A172 (cell line): ENCODE data around the gene ZCCHC17. TPM values are rescaled to one million over a fixed set of nuclear protein-coding genes. Genes with fewer than 3 reads are reported as not detected.
A peak's percentile ranks its signal among the peaks of the same experiment; 100 is the strongest.

Source experiments
- DNase-seq: peaks from one replicate; pipeline ENCODE4 v3.0.0-alpha.2; 2015; ENCODE audit warnings: low spot score
- total RNA-seq: library from RNA; depleted of rRNA; stranded (reverse); fragments of >200 nt; shearing (Covaris generic); gene quantifications from 2 replicates; pipeline ENCODE4 v1.2.3, GENCODE V29; 2014

Gene ZCCHC17
- total RNA-seq, 1 experiment from 2014 or later, result 37.6 TPM

DNA sequence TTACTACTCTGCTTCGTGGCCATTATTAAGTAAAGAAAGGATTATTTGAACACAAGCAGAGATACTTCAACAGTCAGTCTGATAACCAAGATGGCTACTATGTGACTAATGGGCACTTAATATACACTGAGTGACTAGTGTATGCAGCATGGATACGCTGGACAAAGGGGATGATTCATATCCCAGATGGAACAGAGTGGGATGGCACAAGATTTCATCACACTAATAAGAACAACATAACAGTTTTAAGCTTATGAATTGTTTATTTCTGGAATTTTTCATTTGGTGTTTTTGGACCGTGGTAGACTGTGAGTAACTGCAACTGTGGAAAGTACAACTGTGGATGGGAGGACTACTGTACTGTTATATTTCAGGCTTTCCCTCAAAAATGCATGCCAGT lies 9.4 kb downstream of the ZCCHC17 start:
- peak; percentile 62 for DNase-seq

DNA sequence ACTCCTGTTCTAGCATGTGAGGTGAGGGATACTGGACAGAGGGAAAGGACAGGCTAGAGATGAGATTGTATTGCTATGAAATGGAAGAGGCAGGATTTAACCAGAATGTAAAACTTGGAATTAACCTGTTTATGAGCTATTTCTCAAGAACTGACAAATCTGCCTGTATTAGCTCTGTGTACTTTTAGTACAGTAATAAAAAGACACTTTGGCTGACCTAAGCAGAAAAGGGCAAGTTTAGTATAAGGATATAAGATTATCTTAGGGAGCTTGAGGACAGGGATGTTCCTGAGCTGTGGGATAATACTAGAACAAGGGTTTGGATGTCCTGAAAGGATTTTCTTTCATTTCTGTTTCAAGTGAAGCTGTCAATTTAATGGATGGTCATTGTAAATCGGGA lies 11.2 kb downstream of the ZCCHC17 start:
- DNase-seq, result no peak

DNA sequence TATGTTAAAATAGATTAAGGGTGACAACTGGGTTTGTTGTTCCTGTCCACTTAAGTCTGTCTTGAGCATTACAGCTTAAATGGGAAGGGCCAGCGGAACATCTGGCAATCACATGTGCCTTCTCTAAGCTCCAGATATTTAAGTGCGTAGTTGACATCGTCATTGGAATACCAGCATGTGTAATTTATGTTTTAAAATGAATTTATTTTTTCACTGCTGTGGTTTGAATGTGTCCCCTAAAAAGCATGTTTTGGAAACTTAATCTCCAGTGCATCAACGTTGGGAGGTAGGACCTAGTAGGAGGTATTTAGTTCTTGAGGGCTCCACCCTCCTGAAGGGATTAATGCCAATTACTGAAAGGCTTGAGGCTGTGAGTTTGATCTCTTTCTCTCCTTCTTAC lies 13.4 kb downstream of the ZCCHC17 start:
- DNase-seq, result no peak

DNA sequence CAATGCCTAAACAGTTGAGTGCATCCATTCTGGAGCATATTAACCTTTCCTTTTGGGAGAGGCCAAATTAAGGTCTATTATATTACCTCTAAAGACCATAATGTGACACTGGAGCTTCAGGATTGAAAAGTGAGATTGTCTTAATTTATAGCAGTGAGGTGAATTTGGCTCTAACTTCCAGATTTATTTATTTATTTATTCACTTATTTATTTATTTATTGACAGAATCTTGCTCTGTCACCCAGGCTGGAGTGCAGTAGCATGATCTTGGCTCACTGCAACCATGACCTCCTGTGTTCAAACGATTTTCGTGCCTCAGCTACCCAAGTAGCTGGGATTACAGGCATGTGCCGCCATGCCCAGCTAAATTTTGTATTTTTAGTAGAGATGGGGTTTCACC lies 19.1 kb downstream of the ZCCHC17 start:
- no peak for DNase-seq

DNA sequence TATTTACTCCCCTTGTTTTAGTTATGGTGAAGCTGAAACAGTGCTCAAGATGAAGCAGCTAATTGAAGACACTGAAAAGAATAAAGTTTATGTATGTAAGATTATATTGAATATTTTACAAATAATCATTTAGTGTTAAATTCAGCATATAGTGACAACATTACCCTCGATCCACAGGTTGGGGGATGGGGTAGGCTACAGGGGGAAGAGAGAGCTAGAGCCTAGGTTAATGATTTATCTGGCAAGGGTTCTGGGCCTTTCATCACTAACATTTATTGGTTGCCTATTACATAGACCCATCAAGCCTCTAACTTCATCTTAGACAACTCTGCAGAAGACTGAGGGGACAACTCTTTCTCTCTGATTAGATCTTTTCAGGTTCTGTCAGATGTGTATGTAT lies 21.3 kb downstream of the ZCCHC17 start:
- no peak for DNase-seq

DNA sequence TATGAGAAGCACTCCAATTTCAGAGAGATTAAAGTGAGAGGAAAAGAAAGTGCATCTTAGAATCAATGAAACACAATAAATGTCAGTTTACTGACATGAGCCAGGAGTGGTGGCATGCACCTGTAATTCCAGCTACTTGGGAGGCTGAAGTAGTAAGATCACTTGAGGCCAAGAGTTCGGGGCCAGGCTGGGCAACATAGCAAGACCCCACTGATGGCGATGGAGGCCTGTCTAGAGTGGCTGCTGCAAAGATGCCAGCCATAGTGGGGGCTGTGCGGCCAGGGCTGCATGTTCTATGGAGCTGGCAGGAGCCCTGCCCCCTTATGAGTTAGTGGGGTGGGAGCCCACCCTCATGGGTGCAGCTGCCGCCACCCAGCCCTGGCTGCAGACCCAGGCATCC lies 27.3 kb downstream of the ZCCHC17 start:
- DNase-seq, result no peak

DNA sequence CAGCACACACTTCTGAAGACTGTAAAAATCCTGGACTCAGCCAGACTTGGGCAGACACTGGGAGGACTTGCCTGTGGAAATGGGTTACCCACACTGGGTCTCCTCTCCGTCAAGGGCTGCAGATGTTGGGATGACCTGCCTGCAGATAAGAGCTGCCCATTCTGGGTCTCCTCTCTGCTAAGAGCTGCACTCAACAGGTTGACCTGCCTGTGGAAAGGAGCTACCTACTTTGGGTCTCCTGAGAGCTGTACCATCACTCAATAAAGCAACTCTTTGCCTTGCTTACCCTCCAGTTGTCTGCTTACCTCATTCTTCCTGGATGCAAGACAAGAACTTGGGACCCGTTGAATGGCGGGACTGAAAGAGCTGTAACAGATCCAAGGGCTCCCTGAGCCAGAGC lies 28.2 kb downstream of the ZCCHC17 start:
- DNase-seq, result no peak

DNA sequence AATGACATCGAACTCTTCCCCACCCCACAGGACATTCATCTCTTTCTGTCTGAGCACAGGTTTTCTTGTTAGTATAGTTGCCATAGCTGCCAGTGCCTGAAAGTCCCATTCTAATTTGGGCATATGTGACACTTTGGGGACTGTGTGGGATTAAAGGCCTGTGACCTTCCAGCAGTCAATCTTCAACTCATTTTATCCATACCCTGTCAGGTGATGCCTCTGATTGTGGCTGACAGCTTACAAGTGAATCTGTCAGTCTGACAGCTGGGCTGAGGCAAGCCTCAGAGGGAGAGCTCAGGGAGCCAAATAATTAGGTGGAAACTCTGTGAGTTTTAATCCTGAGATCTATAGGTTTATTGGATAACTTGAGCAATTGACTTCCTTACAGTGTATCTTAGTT lies 29.6 kb downstream of the ZCCHC17 start:
- no peak for DNase-seq

DNA sequence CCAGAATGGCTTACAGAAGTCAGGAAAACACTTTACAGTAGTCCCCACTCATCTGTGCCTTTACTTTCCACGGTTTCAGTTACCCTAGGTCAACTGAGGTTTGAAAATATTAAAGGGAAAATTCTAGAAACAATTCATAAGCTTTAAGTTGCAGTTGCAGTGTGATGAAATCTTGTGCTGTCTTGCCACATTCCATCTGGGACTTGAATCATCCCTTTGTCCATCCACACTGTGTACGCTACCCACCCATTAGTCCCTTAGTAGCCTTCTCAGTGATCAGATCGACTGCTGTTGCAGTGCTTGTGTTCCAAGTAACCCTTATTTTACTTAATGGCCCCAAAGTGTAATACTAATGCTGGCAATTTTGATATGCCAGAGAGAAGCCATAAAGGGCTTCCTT lies 30.5 kb downstream of the ZCCHC17 start:
- DNase-seq, result no peak

DNA sequence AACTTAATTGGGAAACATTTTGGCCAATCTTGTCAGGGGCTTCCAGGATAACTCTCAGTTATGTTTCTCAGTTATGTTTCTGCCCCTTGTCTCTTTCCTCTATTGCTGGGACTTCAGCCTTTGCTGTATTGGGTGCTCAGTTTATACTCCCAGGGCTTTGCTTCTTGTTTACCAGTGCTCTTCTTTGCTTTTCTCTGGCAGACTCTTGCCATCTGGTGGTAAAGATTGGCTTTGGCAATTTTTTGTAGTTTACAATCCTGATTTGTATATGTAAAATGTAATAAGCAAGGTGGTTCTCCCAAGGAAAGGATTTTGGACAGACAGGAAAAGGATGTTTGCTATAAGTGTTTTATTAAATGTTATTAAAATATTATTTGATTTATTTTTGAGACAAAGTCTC lies 38.2 kb downstream of the ZCCHC17 start:
- DNase-seq, result peak; percentile 25

DNA sequence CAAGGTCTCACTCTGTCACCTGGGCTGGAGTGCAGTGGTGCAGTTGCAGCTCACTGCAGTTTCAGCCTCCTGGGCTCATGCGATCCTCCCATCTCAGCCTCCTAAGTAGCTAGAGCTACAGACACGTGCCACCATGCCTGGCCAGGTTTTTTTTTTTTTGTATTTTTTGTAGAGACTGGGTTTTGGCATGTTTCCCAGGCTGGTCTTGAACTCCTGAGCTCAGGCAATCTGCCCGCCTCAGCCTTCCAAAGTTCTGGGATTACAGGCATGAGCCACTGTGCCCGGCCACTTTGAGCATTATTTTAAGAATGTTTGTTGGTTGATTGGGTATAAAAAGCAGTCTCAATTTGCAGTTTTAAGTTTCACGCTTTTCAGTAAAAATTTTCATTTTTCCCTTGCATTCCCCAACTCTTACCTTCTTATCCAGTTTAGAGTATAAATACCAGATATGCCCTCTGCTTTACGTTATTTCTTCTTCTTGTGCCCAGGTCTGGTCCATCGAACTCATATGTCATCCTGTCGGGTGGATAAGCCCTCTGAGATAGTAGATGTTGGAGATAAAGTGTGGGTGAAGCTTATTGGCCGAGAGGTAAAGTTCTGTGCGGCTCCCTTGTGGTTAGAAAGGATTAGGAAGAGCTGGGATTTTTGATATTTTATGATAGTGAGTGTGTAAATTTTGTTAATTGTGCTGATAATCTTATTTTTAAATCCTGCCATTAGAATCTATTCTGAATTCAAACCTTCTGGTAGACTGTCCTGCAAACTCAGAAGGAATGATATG lies 40.0 kb downstream of the ZCCHC17 start:
- DNase-seq, result no peak

DNA sequence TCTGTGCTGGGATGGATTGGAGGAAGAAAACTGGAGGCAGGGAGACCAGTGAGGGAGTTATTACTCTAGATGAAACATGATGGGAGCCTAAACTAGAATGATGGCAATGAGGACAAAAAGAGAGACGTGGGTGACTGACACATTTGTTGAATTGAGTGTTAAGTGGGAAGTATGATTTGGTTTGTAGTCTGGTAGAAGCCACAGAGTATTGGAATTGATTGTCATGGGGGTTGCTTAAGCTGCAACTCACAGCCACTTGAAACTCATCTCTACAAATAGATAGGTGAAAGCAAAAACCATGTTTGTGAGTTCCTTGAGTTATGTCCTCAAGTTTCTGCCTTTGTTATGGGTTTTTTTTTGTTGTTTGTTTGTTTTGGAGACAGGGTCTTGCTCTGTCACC lies 47.7 kb downstream of the ZCCHC17 start:
- no peak for DNase-seq

DNA sequence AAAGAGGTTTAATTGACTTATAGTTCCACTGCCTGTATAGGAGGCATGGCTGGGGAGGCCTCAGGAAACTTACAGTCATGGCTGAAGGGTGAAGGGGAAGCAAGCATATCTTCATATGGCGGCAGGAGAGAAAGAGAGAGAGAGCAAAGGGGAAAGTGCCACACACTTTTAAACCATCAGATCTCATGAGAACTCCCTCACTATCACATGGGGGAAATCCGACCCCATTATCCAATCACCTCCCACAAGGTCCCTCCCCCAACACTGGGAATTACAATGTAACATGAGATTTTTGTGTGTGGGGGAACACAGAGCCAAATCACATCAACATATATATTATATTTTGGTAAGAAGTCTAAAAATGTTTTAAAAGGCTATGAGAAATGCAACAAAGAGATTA lies 48.8 kb downstream of the ZCCHC17 start:
- DNase-seq, result no peak

DNA sequence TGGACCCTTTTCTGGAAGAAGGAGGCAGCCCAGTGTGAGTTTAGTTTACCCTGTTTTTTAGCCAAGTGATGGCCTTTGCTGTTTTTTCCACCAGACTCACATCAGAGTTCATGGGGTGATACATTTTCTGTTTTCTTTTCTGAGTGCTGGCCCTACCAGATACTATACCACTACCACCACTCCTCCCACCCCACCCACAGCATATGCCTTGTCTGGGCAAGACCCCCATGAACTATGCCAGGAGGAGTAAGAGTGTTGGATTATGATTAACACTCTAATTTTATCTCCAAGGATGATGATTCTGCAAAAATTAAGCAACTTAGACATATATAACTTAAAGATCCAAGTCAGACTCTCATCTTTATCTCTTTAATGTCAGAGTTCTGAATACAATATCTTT lies 50.0 kb downstream of the ZCCHC17 start:
- DNase-seq, result no peak

DNA sequence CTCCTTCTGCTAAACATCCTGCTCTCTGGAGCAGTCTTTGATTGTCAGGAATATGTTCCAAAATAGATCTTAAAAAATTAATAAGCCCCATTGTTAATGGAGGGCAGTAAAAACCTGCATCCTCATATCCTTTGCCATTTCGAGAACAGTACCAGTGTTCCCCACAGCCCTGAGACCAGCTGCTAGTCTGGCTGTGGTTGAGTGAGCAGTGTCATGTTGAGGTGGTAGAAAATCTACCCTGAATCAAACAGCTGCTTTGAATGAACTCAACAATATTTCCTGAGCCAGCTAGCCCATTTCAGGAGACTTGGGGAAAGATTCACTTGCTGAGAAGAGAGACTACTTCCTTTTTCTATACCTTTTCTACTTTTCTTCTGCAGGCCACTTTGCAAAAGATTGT lies 51.6 kb downstream of the ZCCHC17 start:
- DNase-seq, result no peak

DNA sequence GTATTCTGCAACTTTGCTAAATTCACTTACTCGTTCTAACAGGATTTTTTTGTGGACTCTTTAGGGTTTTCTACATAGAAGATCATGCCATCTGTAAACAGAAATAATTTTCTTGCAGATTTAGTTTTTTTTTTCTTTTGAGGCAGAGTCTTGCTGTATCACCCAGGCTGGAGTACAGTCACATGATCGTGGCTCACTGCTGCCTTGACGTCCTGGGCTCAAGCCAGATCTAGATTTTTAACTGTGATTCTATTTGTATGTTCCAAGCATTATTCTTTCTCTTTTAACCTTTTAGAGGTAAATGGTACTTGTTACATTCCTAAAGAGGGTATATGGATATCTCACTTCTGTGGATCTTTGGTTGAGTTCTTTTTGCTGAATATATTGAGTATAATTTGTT lies 57.5 kb downstream of the ZCCHC17 start:
- no peak for DNase-seq

DNA sequence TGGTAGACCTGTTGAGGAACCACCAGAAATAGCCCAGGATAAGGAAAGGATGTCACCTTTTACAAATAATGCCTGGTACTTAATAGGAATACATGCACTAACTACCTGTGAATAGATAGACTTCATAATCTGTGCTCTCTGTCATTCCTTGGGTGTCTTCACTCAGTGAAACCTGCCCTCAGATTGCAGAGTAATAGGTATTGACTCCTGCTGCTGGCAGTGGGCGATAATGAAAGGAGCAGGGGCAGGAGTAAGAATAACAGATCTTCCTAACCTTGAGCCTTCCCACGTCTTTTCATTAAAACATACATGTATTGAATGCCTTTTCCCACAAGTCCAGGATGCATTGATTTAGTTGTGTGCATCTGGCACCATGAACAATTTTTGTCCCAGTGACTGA lies 59.6 kb downstream of the ZCCHC17 start:
- no peak for DNase-seq

DNA sequence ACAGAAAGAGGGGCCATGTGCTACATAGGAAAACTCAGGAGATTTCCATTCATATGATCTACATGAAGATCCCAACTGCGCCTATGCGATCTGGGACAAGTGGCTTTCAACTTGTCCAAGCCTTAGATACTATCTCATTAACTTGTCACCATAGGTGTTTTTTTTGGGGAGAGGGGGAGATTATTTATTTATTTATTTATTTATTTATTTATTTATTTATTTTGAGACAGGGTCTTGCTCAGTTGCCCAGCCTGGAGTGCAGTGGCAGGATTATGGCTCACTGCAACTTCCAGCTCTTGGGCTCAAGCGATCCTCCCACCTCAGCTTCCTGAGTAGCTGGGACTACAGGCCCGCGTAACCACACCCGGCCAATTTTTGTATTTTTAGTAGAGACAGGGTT lies 64.8 kb downstream of the ZCCHC17 start:
- no peak for DNase-seq

DNA sequence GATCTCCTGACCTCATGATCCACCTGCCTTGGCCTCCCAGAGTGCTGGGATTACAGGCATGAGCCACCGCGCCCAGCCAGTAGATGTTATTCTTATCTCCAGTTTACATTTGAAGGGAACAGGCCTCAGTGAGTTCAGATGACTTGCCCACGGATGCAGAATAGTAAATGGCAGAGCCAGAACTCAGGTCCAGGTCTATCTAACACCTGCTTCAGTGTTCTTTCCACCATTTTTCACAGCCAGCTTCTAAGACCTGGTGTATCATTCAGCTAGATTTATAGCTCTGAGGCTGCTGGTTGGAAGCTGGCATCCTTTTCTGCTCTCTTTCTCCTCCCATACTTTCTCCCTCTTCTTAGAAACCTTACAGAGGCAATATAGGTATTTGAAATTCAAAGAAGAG lies 65.2 kb downstream of the ZCCHC17 start:
- no peak for DNase-seq

DNA sequence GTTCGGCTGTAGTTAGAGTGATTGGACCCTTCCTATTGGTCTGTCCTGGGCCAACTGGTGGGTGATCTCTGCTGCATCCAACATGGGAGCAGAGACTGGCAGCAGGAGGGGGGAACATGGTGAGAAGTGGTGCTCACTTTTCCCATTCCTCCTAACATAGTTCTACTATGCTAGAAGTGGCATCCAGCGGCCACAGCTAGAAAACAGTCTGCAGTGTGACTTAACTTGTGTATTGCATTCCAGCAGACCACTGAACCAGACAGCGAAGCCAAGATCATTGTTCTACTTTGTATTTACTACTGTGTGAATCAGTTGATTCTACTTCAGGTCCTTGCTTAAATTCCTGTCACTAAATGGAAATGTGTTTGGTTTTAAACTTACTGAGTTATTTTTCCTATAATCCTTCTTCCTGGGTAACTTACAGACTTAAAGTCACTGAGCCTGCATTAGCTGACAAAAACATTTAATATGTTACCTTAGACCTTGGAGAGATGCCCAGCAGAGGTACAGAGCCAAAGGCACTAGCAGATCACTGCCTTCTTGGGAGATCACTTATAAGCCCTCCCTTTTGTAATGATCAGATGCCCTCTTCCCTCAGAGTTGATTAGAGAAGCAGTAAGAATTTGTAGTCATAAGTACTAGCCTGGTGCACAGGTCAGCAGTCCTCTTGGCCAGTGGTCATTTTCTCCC lies 67.9 kb downstream of the ZCCHC17 start:
- no peak for DNase-seq

DNA sequence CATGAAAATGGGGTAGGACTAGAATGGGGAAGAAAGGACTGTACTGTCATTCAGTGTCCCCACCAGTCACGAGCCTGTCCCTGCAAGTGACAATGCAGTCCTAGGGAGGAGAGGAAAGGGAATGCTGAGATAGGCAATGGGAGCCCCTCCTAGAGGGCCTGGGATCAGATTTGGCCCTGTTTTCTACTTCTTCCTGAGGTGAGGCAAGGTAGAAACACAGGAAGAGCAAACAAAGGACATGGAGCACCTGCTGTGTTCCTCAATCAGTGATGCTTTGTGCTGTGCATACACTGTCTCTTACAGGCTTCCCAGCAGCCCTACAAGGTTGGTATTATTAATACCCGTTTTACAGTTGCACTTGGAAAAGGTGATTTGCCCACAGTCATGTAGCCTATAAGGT lies 70.0 kb downstream of the ZCCHC17 start:
- no peak for DNase-seq

DNA sequence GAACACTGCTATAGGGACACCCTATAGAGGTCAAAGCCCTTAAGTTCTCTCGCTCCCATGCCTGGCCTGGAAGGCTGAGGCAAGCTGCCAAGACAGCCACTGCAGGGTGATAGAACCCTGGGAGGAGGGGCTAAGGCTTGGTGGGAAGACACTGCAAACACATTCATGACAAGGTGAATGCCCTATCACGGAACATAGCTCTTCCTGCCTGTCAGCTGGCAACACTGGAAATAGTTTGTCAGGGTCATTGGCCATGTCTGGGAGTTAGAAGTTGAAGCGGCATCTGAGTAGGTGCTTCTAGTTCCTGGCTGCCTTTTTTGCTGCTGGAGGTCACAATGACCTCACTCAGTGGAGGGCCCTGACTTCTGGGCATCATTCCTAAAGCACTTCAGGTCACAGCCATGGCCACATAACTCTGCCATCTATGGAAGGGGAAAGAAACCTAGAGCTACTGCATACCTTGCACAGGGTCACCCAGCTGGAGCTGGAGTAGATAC lies 71.8 kb downstream of the ZCCHC17 start:
- no peak for DNase-seq

DNA sequence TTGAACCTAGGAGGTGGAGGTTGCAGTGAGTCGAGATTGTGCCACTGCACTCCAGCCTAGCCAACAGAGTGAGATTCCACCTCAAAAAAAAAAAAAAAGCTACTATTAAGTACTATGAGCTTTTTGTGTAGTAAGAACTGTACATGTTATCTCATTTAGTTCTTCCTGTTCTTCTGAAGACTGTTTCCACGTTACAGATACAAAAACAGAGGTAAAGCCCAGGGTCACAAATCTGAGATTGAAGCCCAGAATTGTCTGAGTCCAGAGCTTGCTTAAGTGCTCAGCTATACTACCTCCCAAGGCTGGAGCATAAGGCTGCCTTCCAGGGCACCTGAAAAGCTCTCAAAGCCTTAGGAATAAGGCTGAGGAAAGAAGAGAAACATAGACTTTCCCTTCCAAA lies 73.2 kb downstream of the ZCCHC17 start:
- no peak for DNase-seq

DNA sequence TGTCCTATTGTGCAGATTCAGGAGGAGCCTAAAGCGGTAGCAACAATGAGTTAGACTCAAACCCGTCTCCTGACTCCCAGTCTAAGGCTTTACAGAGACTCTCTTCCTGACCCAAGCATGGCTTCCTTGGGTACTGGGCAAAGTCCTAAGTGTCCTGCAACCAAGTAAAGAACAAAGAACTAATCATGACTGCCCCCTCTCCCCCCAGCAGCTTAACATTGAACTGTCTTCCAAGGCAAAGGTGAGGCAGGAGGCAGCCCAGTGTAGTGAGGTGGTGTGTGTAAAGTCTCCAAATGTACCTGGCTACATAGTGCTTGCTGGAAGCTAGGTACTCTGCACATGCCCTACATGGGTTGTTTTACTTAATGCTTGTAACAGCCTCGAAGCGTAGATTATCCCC lies 73.7 kb downstream of the ZCCHC17 start:
- DNase-seq, result no peak
